ENCODE data around the gene MAGED4B.
"Not testable (repeated sequence)": the region's sequence is repeated elsewhere in the genome, so short reads cannot be mapped to it uniquely, and the experiment has no call there.

The MAGED4B gene, protein sequence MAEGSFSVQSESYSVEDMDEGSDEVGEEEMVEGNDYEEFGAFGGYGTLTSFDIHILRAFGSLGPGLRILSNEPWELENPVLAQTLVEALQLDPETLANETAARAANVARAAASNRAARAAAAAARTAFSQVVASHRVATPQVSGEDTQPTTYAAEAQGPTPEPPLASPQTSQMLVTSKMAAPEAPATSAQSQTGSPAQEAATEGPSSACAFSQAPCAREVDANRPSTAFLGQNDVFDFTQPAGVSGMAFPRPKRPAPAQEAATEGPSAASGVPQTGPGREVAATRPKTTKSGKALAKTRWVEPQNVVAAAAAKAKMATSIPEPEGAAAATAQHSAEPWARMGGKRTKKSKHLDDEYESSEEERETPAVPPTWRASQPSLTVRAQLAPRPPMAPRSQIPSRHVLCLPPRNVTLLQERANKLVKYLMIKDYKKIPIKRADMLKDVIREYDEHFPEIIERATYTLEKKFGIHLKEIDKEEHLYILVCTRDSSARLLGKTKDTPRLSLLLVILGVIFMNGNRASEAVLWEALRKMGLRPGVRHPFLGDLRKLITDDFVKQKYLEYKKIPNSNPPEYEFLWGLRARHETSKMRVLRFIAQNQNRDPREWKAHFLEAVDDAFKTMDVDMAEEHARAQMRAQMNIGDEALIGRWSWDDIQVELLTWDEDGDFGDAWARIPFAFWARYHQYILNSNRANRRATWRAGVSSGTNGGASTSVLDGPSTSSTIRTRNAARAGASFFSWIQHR

DNA sequence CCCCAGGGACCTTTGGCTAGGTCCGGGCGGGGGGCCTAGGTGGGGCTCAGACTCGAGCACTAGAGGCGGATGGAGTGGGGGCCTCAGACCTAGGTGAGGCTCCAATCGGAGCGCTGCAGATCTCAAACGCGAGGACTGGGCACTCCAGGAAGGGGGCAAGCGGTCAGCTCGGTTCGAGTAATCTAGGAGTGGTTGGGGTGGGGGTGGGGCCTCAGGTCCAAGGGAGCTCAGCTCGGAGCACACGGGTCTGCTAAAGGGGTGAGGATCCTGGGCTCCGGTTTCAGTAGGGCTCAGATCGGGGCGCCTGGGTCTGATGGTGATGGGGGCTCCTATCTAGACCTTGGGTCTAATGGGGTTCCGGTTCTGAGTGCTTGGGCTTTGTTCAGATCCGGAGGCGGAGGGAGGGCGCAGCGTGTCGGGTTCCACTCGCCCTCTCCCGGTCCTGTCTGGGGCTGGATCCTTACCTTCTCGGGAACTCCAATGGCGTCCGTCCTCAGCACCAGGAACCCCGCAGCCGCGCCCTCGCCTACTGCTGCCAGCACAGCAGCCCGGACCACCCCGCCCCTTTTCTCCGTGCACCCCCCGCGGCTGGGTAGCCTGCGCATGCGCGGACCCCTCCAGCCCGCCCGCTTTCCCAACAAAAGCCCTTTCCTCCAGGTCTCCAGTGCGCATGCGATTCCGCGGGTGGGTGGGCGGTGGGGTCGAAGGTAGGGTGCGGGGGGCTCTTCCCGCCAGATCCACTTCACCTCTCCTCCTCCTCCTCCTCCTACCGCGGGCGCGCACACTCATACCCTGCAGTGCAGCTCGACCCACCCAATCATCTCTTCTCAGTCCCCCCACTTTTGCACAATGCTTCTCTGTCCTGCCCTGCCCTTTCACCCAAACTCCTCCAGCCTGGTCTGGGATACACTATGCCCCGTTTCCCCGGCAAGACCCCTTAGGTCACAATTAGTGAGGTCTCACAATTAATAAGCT lies at the start of gene MAGED4B:
Gene MAGED4B (minus strand): TSS at position 518 of the 975 bp plus-strand sequence. CDS start 1,011 bp downstream, outside the sequence.
- DNase-seq (ENCODE audit: low read depth): not testable (repeated sequence)

DNA sequence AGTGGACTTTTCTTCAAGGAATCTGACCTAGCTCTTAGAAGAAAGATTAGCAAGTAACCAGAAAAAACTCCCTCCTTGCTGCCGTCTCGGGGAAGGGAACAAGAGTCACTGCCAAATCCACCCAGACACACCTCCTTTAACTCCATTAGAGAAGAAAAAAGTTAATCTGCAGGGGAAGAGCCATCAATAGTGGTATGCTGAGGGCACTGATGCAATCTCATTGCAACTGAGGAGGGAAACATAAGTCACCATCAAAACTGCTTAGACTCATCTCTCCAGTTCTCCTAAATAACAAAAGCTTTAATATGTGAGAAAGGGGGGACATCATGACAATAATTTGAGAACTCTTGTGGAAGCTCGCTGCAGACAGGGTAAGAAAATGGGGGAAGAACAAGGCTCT lies 49.3 kb upstream of the MAGED4B start:
- DNase-seq (ENCODE audit: low read depth): no peak

DNA sequence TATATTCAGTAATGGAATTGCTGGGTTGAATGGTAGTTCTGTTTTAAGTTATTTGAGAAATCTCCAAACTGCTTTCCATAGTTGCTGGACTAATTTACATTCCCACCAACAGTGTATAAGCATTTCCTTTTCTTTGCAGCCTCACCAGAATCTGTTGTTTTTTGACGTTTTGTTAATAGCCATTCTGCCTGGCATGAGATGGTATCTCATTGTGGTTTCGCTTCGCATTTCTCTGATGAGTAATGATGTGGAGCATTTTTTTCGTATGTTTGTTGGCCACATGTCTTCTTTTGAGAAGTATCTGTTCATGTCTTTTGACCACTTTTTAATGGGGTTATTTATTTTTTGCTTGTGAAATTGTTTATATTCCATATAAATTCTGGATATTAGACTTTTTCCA lies 13.6 kb upstream of the MAGED4B start:
- DNase-seq (ENCODE audit: low read depth): no peak

DNA sequence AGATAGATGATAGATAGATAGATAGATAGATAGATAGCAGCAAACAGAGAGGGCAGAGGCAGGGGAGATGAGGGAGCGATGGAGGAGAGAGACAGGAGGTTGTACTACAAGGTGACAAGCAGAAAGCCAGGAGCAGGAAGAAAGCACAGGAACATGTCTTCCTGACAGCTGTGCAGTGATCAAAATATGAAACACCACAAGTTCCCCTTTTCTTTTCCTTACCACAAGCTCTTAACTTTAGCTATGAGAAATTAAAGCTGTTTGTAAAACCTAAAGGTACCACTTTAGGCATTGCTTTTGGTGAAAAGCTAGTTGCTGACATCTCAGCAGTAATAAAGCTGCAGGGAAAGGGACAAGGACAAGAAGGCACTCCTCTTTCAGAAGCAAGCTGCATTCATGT lies 9.1 kb upstream of the MAGED4B start:
- DNase-seq (ENCODE audit: low read depth): no peak

DNA sequence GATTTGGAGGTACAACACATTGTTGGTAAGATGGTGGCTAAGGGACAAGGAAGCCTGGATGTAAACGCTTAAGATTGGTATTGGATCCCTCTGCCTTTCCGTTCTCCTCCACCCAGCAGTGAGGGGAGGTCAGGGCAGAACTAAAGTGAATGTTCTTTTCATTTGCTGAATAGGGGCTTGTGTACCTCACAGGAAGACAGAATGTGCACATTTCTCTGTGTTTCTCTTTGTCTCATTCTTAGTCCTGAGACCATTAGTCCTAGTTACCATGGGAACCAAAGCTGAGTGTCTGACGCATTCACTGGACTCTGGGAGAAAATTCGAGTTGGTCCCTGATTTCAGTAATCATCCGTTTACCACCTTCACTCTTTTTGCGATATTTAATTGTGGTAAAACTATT lies 26.7 kb downstream of the MAGED4B start:
- not testable (repeated sequence) for DNase-seq (ENCODE audit: low read depth)

DNA sequence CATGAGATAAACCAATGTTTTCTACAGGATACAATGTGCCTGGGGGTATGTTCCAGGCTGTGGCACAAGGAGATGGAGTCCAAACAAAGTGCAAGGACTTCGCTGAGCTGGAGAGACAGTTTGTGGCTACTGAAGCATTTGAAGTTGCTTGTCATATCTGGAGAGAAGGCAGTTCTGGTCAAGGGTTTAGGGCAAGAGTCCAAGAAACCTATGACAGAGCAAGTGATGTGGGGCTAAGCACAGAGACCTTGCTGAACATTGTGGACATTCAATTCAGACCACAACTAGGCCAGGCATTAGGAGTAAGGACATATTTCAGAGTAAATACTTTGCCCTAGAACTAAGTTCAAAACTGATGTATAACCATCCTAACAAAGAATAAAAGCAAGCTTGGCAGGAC lies 34.8 kb downstream of the MAGED4B start:
- DNase-seq (ENCODE audit: low read depth): no peak

DNA sequence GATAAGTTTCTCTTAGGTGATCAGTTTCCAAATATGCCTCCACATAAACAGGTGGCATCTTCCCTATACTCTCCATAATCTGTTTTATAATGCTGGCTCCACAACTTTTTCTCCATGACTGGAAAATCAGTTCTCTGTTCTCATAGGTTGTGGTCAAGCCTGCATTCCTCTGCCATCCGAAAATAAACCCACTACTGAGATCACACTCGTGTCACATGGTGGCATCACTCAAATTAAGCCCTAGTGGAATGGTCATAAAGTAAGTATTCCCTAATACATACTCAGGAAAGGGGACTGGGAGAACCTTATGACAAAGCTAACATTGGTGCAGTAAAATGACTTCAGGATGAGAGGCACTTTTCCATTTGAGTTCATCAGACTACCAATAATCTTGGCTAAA lies 37.6 kb downstream of the MAGED4B start:
- DNase-seq (ENCODE audit: low read depth): no peak

DNA sequence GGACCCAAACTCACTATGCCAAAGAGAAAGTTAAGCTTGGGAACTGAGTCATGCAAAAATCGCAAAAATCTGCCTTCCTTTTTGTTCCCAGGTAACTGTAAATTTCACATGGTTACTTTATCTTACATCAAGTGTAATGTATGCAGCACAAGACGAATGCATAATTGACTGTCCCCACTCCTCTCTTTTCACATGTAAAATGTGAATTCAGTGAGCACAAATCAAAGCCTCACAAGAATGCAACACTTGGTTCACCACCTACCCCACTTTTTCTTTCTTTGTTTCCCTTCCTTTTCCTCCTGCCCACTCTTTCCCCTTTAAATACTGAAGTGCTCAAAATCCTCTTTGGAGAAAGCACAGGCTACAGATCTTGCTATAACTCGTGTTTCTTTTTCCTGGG lies 53.2 kb downstream of the MAGED4B start:
- DNase-seq (ENCODE audit: low read depth): no peak

All from non-pigmented ciliary epithelial cell (primary cell).